NCI-H1092 treated with DMSO at 0.1 percent for 48 hours (cell line): ENCODE results near the gene PSD4.

Experiments used
- DNase-seq: peaks from one replicate; lab custom pipeline; 2025; lab: John Stamatoyannopoulos, UW

The PSD4 gene

DNA sequence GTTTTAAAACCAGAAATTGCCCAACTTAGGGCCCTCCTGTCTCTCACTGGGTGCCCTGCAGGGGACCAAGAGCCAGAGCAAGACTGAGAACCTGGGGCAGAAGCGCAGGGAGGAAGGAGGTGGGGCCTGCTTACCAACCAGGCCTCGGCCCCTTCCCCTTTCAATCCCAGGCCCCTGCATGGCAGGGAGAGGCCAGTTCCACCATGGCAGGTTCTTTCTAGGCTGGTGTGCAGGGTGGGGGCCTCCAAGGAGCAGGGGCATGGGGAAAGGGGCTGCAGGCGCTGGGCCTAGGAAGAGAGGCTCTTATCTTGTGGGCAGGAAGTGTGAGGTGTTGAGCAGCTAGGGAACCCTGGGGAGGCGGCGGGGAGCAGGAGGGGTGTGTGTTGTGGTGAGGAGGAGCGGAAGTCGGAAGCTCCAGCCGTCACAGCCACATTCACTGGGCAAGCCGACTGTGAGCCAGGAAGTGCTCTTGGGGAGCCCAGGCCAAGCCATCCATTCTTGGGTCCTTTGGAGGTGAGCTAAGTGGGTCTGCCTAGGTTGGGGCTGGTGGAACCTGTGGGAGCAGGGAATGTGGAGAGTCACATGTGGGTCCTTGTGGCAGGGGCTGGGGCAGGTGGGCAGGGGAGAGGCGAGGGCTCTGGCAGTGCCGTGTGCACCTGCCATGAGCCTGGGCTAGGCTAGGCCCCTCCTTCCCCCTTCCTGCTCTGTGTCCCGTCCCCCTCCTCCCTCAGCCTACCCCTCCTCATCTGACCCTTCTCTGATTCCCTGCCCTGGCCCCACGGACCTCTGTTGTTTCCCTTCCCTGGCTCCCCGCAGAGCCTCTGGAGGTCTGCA is at the start of gene PSD4:
Gene PSD4, plus strand, starts transcription at position 430 of the 834 bp plus-strand sequence. CDS start 8,486 bp downstream, outside the sequence.
- DNase-seq: no peak

DNA sequence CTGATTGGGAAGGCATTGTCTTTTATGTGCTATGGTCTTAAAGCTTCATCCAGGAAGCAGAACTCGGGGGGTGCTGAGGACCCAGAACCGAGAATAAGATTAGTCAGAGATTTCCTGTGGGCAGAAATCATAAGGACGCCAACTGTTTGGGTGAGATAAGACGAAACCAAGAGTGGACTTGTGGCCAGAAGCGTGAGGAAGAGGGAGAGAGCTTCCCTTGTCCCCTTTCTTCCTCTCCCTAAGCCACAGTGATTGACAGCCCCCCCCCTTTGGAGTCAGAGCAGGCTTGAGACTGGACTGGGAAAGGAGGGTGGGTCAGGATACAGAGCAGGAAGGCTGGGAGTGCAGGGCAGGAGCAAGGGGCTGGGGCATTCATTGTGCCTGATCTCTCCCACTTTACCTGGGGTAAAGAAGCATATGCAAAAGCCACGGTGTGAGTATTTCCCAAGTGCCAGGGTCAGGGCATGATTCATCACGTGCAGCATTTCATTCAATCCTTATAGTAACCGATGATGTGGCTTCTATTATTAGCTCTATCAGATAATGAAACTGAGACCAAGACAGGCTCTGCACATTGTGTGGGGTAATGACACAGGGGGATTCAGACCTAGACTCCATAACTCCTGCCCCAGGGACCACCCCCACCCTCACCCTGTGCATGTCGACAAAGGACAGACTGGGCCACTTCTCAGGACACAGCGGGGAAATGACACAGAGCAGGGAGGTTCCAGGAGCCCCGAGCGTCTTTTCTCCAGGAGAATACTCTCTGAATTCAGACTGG is 49.4 kb upstream of the PSD4 start:
- no peak for DNase-seq

DNA sequence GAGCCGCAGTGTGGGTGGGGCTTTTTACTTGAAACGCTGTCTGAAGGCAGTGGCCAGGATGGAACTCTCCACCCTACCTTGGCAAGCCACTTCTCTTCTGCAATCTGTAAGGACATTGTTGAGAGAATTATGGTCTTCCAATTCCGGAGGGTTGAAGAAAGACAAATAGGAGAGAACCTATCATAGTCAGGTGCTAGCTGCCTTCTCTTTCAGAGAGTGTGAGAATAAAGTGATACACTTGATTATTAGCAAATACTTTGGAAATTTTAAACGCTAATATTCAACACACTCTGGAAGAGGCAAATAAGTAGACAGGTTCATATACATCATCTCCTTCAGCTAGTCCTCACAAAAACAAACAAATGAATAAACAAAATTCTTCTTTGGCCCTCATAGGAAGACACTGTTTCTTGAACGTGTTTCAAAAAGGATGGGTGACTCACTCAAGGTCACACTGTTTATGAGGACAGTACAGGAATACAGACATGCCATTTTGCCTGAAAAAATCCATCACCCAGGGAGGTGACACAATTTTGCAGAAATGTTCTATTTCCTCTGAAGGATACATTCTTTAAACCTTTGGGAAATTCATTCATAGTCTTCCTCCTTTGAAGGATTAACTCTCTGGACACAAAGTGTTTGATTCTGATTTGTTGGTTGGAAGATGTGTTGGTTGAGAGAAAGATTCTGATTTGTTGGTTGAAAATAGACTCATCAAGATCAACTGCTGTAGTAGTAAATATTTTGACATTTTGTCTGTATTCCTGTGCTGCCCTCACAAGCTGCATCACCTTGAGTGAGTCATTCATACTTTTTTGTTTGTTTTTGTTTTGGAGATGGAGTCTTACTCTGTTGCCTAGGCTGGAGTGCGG is 48.6 kb upstream of the PSD4 start:
- DNase-seq: no peak

DNA sequence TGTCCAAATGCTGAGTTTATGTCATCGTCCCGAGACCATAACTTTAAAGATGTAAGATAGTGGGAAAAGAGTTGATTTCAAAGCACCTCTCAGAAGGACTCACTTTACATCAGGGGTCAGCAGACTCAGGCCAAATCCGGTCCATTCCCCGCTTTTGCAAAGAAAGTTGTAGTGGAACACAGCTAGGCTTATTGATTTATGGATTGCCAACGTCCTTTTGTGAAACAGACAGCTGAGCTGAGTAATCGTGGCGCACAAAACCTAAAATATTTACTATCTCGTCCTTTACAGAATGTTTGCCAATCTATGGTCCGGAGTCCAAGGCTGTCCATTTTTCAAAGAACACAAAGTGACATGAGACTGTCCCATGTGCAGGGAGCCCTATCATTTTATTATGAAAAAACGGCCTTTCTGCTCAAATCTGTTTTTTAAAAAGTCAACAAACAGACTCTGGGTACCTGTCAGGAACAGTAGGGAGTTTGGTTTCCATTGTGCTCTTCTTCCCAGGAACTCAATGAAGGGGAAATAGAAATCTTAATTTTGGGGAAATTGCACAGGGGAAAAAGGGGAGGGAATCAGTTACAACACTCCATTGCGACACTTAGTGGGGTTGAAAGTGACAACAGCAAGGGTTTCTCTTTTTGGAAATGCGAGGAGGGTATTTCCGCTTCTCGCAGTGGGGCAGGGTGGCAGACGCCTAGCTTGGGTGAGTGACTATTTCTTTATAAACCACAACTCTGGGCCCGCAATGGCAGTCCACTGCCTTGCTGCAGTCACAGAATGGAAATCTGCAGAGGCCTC is 46.7 kb upstream of the PSD4 start, which contains the start of gene IL1RN:
Gene IL1RN, plus strand, starts transcription at position 754 of the 801 bp plus-strand sequence. Its CDS starts 27 bp downstream, at position 781.
- DNase-seq: no peak

DNA sequence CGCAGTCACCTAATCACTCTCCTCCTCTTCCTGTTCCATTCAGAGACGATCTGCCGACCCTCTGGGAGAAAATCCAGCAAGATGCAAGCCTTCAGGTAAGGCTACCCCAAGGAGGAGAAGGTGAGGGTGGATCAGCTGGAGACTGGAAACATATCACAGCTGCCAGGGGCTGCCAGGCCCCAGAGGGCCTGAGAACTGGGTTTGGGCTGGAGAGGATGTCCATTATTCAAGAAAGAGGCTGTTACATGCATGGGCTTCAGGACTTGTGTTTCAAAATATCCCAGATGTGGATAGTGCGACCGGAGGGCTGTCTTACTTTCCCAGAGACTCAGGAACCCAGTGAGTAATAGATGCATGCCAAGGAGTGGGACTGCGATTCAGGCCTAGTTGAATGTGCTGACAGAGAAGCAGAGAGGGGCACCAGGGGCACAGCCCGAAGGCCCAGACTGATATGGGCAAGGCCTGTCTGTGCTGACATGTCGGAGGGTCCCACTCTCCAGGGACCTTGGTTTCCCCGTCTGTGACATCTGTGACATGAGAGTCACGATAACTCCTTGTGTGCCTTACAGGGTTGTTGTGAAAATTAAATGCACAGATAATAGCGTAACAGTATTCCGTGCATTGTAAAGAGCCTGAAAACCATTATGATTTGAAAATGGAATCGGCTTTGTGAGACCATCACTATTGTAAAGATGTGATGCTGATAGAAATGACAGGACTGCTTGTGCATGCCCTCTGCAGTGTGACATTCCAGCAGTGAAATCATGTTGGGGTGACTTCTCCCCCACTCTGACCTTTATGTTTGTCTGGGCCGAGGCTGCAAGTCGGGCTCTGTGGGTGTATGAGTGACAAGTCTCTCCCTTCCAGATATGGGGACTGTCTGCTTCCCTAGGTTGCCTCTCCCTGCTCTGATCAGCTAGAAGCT is 45.9 kb upstream of the PSD4 start:
- DNase-seq: no peak

DNA sequence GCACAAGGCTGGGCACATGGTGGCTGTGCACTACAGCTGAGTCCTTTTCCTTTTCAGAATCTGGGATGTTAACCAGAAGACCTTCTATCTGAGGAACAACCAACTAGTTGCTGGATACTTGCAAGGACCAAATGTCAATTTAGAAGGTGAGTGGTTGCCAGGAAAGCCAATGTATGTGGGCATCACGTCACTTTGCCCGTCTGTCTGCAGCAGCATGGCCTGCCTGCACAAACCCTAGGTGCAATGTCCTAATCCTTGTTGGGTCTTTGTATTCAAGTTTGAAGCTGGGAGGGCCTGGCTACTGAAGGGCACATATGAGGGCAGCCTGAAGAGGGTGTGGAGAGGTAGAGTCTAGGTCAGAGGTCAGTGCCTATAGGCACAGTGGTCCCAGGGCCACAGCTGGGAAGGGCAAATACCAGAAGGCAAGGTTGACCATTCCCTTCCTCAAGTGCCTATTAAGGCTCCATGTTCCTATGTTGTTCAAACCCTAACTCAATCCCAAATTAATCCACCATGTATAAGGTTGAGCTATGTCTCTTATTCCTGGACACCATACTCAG is 44.2 kb upstream of the PSD4 start:
- no peak for DNase-seq

DNA sequence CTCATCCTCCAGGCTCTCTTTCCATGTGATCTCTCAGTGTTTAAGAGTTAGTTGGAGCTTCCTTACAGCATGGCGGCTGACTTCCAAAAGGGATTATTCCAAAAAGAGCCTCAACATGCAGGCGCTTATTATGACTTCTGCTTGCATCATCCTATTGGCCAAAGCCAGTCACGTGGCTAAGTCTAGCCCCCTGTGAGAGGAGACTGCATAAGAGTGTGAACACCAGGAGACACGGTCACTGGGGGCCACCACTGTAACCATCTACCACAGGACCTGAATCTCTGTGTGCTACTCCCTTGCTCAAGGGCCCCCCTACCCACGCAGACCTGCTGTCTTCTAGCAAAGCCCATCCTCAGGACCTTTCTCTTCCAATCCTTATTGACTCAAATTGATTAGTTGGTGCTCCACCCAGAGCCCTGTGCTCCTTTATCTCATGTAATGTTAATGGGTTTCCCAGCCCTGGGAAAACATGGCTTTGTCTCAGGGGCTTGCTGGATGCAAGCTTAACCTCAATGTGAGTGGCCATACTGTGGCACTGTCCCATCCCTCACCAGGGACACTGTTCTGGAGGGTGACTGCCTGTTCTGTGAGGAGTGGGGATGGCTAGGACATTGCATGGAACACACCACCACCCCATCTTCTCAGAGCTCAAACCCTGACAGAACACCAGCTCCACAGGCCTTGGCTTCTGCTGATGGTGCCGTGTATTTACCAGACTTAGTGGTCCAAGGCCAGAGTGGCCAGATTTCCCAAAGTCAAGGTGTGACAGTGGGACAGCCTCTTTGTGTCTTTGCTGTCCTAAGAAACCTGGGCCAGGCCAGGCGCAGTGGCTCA is 42.2 kb upstream of the PSD4 start:
- no peak for DNase-seq

DNA sequence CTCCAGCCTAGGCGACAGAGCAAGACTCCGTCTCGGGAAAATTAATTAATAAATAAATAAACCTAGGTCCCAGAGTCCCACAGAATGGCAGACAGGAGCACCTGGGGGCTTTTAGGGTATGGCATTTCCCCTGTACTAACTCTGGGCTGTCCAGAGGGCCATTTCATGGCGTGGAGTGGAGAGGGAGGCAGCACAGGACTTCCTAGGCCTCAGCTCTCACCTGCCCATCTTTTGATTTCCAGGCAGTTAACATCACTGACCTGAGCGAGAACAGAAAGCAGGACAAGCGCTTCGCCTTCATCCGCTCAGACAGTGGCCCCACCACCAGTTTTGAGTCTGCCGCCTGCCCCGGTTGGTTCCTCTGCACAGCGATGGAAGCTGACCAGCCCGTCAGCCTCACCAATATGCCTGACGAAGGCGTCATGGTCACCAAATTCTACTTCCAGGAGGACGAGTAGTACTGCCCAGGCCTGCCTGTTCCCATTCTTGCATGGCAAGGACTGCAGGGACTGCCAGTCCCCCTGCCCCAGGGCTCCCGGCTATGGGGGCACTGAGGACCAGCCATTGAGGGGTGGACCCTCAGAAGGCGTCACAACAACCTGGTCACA is 41.3 kb upstream of the PSD4 start:
- no peak for DNase-seq

DNA sequence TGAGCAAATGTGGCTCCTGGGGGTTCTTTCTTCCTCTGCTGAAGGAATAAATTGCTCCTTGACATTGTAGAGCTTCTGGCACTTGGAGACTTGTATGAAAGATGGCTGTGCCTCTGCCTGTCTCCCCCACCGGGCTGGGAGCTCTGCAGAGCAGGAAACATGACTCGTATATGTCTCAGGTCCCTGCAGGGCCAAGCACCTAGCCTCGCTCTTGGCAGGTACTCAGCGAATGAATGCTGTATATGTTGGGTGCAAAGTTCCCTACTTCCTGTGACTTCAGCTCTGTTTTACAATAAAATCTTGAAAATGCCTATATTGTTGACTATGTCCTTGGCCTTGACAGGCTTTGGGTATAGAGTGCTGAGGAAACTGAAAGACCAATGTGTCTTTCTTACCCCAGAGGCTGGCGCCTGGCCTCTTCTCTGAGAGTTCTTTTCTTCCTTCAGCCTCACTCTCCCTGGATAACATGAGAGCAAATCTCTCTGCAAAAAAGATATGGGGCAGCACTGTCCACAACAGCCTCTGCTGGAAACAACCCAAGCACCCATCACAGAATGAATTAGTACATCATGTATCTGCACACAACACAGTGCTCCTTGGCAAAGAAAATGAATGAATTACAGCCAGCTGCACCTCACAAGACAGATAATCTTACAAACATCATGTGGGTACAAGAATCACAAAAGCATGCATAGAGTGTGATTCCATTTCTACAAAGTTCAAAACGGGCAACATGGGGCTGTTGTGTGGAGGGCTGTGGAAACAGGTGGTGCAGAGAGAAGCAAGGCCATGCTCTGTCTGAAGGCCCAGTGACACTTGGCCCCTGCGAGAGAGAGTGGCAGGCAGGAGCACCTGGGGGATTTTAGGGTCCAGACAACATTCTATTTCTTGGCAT is 39.8 kb upstream of the PSD4 start:
- no peak for DNase-seq

DNA sequence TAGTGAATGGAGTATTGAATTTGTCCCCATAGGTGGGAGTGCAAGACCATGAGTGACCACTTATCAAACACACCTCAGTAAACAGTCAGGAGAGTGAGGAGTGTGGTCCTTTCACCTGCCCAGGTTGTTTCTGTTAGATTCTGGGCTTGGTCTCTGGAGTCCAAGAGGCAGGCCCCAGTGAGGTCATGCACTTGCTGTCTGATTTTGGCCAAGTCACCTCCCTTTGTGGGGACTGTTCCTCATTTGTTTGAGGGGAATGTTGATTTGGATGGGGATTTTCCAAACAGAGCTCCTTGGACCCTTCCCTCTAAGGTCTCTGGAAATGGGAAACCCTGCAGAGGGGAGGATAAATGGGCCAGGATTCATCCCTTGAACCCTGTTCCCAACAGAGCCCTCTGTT is 39.1 kb upstream of the PSD4 start:
- DNase-seq: no peak

DNA sequence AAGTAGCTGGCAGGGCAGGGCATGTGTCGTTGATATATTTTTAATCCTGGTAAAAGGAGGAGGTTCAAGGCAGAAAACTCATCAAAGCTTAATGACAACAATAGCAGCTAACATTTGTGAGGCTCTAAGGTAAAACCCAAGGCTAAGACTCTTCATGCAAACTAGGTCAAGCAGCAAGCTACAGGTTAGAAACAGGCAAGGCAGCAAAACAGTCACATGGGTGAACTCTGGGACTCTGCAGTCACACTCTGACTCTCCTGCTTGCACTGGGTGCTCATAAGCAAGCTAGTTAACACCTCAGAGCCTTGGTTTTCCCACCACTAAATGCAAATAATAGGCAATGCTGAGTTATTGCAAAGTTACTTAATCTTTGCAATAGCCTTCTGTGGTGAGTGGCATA is 38.5 kb upstream of the PSD4 start:
- DNase-seq: no peak

DNA sequence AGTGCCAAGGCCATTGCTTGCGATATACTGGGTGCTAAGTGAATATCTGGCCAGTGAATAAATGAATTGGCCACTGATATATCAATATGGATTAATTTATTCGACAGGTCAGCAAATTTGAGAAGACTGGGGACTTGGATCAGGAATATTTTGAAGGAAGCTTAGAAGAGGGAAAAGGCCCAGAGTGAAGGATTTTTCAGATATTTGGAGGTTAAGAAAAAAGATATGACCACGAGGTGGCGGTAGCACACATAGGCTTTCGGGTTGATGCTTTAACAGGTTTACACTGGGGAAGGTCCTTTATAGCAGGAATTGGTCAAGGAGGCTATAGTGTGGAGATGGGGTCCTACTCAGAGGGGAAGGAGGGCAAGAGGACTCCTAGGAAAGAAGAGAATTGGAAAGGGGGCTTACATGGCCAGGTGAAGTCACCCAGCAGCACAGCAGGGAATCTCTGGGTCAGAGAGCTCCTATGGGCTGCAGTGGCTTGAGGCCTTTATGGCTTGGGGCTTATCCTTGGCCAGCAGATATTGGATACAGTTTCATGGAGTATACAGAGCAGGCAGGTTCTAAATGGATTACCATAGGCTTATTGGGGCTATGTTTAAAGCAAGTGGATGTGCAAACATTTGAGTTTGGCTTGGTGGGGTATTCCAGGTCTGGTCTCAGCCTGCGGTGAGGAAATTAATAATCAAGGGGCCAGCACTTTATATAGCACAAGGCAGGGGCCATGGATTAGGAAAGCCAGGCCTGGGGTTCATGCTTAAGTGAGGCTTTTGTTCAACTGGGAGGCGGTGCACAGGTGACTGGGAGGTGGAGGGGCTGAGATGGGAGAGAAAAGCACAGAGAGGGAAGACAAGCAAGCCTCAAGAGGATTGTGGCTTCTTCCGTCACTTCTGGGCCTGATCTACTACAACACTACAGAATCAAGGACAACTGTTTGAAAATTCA is 36.7 kb upstream of the PSD4 start:
- DNase-seq: peak; percentile 33

DNA sequence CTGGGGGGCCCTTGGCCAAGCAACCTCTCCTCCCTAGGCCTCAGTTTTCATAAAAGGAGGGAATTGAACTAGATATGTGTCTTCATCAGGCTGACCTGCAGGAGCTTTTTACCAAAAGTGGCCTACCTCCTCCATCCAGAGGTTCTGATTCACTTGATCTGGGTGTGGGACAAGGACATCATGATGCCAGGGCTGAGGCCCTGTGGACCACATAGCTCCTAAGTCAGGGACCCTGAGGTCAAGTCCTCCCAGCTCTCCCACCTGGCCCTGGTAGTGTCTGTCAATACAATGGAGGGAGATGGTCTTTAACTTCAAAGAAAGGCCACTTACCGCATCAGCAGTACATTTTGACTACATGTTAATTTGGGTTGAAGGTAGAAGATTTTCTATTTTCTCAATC is 35.9 kb upstream of the PSD4 start:
- DNase-seq: no peak

DNA sequence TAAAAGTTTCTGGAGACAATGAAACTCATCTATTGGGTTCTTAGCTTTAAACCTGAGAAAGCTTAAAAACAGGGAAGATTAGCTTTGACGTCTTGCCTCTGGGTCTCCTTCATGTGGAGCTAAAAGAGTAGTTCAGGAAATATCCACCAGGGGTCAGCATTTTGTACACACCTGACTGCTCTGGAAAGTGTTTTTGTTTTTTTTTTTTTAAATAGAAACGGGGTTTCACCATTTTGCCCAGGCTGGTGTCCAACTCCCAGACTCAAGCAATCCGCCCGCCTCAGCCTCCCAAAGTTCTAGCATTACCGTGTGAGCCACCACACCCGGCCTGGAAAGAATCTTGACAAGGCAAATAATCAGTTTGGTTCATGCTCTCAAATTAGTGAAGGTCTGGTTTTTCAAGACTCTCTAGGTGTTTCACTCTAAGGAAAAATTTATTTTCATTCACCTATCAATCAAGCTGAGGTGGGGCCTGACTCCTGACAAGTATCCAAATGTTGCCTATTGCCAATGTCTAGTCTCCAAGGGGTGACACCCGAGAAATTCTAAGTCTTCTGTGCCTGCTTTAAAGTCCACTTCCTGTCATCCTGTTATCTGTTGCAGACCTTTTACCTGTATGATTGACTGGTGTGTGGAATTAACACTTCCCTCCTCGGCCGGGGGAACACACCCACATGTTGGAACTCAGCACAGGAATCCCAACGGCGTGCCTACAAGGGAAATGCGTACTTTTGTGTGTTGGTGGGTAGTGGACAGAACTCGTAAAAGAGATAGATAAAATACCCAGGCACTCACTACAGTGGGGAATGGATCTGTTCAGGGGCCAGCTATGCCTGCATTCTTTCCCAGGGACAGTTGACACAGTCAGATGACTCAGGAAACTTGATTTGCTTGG is 35.1 kb upstream of the PSD4 start:
- DNase-seq: peak; percentile 42

DNA sequence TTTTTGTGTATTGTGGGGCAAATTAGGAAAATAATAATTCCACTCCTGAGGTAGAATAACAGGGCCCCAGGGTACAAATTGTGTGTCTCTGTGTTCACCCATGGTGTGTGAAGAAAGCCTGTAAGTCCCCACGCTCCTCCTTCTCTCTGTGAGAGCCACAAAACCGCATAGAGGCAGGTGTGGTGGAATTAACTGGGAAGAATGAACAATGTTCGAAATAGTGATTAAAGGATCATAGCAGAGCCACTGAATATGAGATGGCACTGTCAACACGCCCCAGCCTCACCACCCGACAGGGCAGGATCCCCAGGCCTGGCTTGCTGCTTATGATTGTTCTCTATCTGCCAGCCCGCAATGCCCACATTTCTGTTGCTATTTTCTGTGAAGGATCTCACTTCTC is 32.3 kb upstream of the PSD4 start:
- DNase-seq: no peak
